Measurements from ENCODE around the gene B3GNT5. TPM values are rescaled to one million over a fixed set of nuclear protein-coding genes. Genes with fewer than 3 reads are reported as not detected.

Gene B3GNT5
- total and polyA plus RNA-seq, 9 of the 15 experiments (the other 6 are each of a cell fraction or from before 2014, with no cell fraction given) = 8.8 to 23.8 (median 14.4) TPM

DNA sequence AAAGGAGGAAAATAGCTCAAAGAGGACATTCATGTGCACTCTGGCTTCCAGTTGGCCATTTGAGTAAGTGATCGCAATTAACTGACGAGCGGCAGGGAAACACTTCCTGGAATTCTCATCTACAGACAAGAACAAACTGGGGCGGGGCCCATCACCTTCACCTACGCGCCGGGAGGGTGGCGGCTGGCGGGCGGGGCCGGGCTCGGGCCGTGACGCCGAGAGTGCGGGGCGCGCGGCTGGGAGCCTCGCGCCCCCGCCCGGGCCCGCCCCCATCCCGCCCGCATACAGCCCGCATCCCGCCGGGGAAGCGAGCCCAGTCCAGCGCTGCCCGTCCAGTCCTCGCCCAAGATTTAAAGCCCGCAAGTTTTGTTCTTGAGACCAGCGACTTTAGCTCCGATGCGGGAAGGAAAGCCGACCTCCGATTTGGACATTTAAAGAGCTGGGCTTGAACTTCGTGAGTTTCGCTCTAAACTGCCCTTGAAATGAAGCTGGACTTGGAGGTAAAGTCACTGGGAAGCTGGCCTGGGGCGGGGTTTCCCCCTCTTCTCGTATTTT lies at the start of gene B3GNT5 (continued):
- TF ChIP-seq, protein P1, sequence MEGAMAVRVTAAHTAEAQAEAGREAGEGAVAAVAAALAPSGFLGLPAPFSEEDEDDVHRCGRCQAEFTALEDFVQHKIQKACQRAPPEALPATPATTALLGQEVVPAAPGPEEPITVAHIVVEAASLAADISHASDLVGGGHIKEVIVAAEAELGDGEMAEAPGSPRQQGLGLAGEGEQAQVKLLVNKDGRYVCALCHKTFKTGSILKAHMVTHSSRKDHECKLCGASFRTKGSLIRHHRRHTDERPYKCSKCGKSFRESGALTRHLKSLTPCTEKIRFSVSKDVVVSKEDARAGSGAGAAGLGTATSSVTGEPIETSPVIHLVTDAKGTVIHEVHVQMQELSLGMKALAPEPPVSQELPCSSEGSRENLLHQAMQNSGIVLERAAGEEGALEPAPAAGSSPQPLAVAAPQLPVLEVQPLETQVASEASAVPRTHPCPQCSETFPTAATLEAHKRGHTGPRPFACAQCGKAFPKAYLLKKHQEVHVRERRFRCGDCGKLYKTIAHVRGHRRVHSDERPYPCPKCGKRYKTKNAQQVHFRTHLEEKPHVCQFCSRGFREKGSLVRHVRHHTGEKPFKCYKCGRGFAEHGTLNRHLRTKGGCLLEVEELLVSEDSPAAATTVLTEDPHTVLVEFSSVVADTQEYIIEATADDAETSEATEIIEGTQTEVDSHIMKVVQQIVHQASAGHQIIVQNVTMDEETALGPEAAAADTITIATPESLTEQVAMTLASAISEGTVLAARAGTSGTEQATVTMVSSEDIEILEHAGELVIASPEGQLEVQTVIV (CRISPR knock-in tag; IDR thresholded peaks at IDR 0.05; ENCODE audit: borderline replicate concordance) = no peak
- TF ChIP-seq ZNF79 (CRISPR knock-in tag; IDR thresholded peaks at IDR 0.05; ENCODE audit: low read depth) = no peak
- TF ChIP-seq KLF13 (tag; IDR thresholded peaks at IDR 0.05; ENCODE audit: borderline replicate concordance, low read depth) = no peak
- no peak for TF ChIP-seq POLR2AphosphoS5 (IDR thresholded peaks at IDR 0.05; ENCODE audit: control insufficient read depth, insufficient read depth, low read depth, low read length)
- TF ChIP-seq PYGO2 (tag; IDR thresholded peaks at IDR 0.05) = no peak
- peak; percentile 41; the same call in 1 of the 2 replicates for TF ChIP-seq RB1 (IDR thresholded peaks at IDR 0.05; ENCODE audit: low read depth)
- no peak for TF ChIP-seq TRIM28 (IDR thresholded peaks at IDR 0.05)
- no peak for TF ChIP-seq CBX5 (IDR thresholded peaks at IDR 0.05; ENCODE audit: borderline replicate concordance, low read depth)
- TF ChIP-seq, protein P2, sequence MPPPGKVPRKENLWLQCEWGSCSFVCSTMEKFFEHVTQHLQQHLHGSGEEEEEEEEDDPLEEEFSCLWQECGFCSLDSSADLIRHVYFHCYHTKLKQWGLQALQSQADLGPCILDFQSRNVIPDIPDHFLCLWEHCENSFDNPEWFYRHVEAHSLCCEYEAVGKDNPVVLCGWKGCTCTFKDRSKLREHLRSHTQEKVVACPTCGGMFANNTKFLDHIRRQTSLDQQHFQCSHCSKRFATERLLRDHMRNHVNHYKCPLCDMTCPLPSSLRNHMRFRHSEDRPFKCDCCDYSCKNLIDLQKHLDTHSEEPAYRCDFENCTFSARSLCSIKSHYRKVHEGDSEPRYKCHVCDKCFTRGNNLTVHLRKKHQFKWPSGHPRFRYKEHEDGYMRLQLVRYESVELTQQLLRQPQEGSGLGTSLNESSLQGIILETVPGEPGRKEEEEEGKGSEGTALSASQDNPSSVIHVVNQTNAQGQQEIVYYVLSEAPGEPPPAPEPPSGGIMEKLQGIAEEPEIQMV (tag; conservative IDR thresholded peaks at IDR 0.05; ENCODE audit: low read depth) = no peak
